Choroid plexus epithelial cell (primary cell): ENCODE data around the gene C1QTNF3.

Source experiments
- DNase-seq: peaks from one replicate; pipeline ENCODE4 v3.0.0-alpha.2; 2010; ENCODE audit warnings: low read depth
- H3K4me3 ChIP-seq: 2 replicates; pipeline ENCODE4 v1.5.1; 2011; ENCODE audit warnings: low read depth, mild to moderate bottlenecking, control low read depth, low read length, moderate library complexity
- CTCF ChIP-seq: conservative IDR thresholded peaks from 2 replicates; pipeline ENCODE4 v1.5.1; 2011; ENCODE audit warnings: low read depth, mild to moderate bottlenecking, control low read depth, inconsistent platforms, low read length, moderate library complexity

C1QTNF3 gene

GRCh38 chr5:34054400-34054729 lies 11.4 kb upstream of the C1QTNF3 start:
- H3K4me3 ChIP-seq: no peak overlapping the region
- DNase-seq: no peak
- no peak for TF ChIP-seq CTCF

GRCh38 chr5:34053571-34054399 lies 10.8 kb upstream of the C1QTNF3 start:
- no peak for DNase-seq
- no peak for TF ChIP-seq CTCF
- H3K4me3 ChIP-seq: no peak overlapping the region

GRCh38 chr5:34053133-34053532 lies 10.1 kb upstream of the C1QTNF3 start:
- TF ChIP-seq CTCF: no peak
- H3K4me3 ChIP-seq: no peak overlapping the region
- peak; percentile 62 for DNase-seq

GRCh38 chr5:34051374-34051980 lies 8.5 kb upstream of the C1QTNF3 start:
- DNase-seq: no peak
- no peak for TF ChIP-seq CTCF
- no peak overlapping the region for H3K4me3 ChIP-seq

- H3K4me3 ChIP-seq: no peak overlapping the region
- no peak for DNase-seq
- no peak for TF ChIP-seq CTCF
These were observed 5.0 kb upstream of the C1QTNF3 start for GRCh38 chr5:34047774-34048572.

- H3K4me3 ChIP-seq: no peak overlapping the region
- no peak for TF ChIP-seq CTCF
- DNase-seq: no peak
These were observed 4.1 kb upstream of the C1QTNF3 start for GRCh38 chr5:34047143-34047542.
